Measurements from ENCODE around the gene PDK1.
"Not testable (repeated sequence)": the region's sequence is repeated elsewhere in the genome, so short reads cannot be mapped to it uniquely, and the experiment has no call there.

PDK1 gene

DNA sequence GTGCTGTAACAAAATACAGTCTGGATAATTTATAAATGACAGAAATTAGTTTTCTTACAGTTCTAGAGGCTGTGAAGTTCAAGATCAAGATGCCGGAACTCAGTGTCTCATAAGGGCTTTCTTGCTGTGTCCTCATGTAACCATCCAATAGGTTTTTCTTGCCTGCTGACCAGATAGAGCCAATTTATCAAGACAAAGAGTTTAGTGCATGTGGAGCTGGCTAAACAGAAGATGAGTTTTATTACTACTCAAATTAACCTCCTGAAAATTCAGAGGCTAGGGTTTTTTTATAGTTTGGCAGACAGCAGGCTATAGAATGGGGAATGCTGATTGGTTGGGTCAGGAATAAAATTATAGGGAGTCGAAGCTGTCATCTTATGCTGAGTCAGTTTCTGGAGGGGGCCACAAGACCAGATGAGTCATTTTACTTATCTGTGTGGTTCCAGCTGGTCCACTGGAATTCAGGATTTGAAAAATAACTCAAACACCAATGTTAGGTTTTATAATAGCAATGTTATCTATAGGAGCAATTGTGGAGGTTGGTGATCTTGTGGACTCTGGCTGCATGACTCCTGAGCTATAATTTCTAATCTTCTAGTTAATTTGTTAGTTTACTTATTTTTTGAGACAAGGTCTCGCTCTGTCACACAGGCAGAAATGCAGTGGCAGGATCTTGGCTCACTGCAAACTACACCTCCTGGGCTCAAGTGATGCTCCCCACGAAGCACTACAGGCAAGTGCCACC lies 3.2 kb upstream of the PDK1 start:
- DNase-seq (ENCODE audit: low read depth in 2 of 2), result no peak

DNA sequence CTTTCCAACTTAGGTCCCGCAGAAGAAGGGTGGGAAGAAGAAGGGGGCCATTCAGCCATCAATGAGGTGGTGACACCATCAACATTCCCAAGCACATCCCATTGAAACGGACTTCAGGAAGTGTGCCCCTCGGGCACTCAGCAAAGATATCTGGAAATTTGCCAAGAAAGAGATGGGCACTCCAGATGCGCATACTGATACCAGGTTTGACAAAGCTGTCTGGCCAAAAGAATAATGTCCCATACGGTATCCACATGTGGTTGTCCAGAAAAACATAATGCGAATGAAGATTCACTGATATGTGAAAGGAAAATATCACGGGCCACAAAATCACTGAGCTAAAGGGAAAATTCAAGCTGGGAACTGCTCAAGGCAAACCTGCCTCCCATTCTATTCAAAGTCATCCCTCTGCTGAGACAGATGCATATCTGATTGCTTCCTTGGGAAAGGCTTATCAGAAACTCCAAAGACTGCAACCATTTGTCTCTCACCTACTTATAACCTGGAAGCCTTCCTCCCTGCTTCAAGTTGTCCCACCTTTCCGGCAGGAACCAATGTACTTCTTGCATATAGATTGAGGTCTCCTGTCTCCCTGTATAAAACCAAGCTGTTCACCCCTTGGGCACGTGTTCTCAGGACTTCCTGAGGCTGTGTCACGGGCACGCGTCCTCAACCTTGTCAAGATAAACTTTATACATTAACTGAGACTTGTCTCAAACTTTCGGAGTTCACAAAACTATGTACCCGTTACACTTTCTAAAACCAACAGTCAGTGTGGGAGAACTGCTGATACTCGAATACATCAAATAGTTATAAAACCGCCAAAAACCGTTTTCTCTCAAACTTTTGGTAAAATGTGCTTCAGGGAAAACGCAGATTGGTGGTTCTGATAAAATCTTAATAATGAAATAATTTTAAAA lies 1.3 kb upstream of the PDK1 start:
- DNase-seq (ENCODE audit: low read depth in 2 of 2), result no peak

DNA sequence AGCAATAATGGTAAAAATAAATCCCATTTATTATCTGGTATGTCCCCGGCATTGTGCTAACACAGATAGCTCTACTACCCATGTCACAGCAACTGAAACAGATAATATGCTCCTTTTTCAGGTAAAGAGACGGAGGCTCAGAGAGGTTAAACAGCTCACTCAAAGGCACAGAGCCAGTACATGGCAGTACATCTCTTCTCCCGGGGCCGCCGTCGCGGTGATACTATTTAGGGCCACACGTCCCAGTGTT lies 693 bp upstream of the PDK1 start:
- DNase-seq (ENCODE audit: low read depth in 2 of 2), result no peak

DNA sequence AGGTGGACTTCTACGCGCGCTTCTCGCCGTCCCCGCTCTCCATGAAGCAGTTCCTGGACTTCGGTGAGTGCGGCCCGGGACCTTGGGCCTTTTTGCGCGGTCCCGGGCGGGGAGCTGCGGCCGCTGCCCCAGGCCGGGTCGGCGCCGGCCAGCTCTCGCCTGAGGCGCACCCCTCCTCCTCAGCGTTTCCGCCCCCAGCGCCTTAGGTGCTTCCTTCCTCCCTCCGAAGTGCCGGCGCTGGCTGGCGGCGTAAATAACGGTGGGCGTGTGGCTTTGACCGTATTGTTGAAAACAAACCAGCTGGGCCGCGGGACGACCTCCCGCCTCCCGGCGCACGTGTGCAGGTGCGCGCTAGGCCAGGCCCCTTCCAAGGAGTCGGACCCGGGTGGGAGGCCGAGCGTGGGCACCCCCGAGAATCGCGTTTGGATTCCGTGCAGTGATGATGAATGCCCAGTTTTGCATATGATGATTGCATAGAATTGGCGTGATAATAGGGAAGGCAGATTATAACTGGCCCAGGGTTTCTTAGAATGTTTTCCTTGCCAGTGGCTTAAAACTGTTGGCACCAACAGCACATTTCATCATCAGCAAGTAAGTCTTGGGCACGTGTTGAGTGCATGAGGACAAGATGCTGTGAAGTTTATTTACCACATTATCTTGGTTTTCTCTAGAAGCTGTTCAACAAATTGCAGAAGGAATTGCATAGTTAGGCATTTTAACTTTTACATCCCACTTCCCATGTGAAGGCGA lies 569 bp downstream of the PDK1 start:
- peak; percentile 34 to 51 for DNase-seq (ENCODE audit: low read depth in 2 of 2)

DNA sequence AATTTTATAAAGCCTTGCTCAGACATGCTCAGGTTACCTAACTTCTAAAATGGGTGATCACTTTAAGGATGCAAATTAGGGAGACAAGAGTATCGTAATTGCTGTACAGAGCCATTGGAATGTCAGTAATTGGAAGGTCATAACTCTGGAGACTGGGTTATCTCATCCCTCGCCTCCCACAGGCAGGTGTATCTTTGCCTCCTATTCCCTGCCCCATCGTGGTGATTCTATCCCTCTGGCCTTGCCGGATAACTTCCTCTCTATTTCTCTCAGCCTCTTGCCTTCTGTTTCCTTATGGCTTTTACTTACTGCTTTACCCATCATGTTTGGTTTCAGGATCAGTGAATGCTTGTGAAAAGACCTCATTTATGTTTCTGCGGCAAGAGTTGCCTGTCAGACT lies 2.5 kb downstream of the PDK1 start:
- no peak for DNase-seq (ENCODE audit: low read depth in 2 of 2)

DNA sequence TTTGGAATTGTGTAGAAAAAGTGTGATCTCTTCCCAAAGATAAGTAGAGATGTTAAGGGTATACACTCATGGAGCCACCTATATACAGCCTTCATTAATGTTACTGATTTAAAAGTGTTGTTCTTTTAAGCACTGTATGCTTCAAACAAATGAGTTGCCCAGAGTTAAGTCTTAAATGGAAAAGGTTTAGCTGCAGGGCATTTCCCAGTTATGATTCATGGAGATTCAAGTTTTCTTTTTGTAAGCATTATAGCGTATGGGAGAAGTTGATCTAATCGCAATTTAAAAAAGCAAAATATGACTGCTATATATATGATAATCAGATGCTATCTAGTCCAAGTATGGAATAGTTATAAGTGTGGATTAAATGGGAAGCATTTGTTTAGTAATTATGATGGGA lies 4.8 kb downstream of the PDK1 start:
- no peak for DNase-seq (ENCODE audit: low read depth in 2 of 2)

DNA sequence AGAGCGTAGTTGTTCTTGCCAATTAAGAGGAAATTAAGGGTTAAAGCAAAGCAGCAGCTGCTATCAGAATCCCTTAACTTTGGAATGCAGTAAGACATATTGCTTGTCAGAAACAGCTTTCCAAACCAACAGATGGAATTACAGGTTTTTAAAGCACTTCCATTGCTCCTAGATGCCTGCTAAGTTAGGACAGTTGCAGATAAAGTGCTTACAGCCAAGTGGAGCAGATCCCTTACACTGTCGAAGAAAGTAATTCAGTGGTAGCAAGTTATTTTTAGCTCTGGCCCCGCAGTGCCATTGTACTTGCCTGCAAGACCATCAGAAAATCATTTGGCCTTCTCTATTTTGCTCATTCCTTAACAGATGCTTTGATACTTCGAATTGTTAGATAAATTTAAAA lies 5.4 kb downstream of the PDK1 start:
- no peak for DNase-seq (ENCODE audit: low read depth in 2 of 2)

DNA sequence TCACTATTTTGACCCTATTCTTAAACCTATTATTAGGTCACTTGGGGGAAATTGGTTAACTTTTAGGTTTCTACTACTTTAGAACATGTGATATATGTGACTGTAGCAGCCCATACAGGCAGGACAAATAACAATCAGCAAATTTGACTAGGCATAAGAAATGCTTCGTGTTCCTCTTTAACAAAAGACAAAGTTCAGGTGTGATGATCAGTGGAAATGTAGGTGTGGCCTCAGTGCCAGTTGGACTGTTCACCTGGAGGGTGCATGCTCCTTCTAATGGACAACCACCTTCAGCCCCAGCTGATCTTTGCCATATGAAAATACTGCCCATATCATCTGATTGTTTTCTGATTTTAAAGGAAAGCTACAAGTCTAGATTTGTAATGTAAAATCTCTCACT lies 6.4 kb downstream of the PDK1 start:
- DNase-seq (ENCODE audit: low read depth in 2 of 2), result no peak

DNA sequence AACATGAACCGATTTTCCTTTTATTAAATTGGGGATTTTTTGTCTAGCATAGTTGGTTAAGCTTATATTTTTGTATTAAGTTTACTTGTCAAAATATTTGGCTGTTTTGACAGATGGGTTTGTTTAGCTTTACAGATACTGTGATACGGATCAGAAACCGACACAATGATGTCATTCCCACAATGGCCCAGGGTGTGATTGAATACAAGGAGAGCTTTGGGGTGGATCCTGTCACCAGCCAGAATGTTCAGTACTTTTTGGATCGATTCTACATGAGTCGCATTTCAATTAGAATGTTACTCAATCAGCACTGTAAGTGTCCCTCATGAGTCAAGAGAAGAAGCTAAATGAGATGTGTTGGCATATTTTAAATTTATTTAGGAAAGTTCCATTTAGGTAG lies 8.5 kb downstream of the PDK1 start:
- DNase-seq (ENCODE audit: low read depth in 2 of 2), result no peak

DNA sequence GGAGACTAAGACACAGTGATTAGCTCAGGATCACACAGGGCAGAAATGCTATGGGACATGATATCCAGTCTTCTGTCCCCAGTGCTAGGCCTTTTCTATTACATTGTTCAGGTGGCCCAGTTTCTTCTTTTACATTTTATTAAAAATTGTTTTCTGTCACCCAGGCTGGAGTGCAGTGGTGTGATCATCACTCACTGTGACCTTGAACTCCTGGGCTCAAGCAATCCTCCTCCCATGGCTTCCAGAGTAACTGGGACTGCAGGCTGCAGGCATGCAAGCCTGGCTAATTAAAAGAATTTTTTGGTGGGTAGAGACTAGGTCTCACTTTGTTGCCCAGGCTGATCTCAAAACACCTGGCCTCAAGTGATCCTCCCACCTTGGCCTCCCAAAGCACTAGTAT lies 15.4 kb downstream of the PDK1 start:
- no peak for DNase-seq (ENCODE audit: low read depth in 2 of 2)

DNA sequence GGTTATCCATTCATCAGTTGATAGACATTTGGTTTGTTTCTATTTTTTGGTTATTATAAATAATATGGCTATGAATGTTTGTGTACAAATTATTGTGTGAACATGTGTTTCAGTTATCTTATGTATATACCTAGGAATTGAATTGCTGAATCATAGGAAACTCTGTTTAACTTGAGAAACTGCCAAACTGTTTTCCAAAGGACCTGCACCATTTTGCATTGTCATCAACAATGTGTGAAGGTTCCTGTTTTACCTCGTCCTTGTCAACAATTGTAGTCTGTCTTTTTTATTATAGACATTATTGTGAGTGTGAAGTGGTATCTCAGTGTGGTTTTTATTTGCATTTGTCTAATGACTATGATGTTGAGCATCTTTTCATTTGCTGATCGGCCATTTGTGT lies 17.1 kb downstream of the PDK1 start:
- no peak for DNase-seq (ENCODE audit: low read depth in 2 of 2)

DNA sequence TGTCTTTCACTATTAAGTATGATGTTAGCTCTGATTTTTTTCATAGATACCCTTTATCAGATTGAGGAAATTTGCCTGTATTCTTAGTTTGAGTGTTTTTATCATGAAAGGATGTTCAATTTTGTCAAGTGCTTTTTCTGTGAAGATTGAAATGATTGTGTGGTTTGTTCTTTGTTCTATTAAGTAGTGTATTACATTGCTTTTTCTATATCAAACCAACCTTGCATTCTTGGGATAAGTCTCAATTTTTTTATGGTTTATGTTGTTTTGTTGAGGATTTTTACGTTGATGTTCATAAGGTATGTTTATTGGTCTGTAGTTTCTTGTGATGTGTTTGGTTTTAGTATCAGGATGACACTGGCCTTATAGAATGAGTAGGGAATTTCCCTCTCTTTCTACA lies 19.1 kb downstream of the PDK1 start:
- no peak for DNase-seq (ENCODE audit: low read depth in 2 of 2)

DNA sequence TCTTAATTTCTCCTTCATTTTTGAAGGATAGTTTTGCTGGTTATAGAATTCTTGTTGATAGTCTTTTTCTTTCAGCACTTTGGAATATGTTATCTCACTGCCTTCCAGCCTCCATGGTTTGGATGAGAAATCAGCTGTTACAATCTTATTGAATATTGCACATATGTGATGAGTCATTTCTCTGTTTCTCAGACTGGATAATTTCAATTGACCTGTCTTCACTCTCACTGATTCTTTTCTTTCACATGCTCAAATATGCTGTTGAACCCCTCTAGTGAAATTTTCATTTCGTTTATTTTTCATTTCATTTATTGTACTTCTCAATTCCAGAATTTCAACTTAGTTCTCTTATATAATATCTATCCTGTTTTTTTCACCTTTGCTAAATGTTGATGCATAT lies 22.2 kb downstream of the PDK1 start:
- DNase-seq (ENCODE audit: low read depth in 2 of 2), result no peak

DNA sequence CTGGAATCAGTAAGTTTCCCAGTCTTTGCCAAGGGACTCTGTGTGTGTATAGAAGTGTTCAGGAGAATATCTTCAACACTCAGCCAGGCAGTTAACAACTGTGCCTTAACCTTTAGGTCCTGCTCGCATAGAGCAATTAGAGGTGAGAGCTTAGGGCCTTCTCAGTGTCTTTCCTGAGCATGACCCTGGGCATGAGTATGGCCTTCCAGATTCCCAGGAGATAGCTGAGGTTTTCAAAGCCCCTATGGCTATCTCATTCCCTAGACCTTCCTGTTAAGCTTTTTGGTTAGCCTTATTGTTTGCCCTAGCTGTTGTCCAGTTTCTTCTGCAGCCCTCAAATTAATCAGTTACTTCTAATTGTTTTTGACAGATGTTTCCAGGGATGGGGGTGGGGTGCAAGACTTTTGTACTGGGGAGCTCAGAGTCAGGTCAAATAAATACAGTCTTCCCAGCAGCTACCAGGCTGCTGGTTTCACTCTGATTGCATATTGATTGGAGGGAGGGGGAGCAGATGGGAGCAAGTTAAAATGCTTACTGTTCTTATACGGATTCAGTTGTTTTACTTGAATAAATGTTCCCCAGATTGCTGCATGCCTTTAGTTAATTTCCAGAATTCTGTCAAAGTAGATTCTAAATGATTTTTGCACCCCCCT lies 23.1 kb downstream of the PDK1 start:
- no peak for DNase-seq (ENCODE audit: low read depth in 2 of 2)

DNA sequence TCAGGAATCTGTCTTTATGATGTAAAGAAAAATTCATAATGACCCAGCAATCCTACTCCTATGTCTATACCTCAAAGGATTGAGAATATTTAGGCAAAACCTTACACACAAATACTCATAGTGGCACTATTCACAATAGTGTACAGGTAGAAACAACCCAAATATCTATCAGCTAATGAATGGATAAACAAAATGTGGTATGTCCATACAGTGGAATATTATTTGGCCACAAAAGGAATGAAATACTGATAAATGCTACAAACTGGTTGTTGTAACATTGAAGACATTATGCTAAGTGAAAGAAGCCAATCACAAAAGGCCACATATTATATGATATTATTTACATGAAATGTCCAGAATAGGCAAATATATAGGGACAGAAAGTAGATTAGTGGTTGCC lies 24.7 kb downstream of the PDK1 start:
- DNase-seq (ENCODE audit: low read depth in 2 of 2), result no peak

DNA sequence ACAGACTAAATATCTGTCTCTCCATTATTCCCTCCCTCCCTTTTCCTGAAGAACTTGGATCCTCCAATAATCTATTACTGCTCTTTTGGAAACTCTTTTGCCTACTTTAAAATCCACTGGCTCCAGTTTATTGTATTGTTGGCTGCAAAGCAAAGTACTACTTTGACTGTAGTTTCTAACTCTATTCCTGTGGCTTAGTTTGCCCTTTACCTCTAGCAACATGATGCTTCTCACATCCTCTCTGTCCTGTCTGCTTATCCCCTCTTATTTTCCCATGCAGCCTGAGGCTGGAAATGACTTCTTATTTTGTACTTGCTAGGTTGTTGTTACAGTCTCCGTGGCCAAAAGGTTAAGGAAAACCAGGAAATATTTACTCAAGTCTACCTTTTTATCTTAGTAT lies 26.8 kb downstream of the PDK1 start:
- no peak for DNase-seq (ENCODE audit: low read depth in 2 of 2)

DNA sequence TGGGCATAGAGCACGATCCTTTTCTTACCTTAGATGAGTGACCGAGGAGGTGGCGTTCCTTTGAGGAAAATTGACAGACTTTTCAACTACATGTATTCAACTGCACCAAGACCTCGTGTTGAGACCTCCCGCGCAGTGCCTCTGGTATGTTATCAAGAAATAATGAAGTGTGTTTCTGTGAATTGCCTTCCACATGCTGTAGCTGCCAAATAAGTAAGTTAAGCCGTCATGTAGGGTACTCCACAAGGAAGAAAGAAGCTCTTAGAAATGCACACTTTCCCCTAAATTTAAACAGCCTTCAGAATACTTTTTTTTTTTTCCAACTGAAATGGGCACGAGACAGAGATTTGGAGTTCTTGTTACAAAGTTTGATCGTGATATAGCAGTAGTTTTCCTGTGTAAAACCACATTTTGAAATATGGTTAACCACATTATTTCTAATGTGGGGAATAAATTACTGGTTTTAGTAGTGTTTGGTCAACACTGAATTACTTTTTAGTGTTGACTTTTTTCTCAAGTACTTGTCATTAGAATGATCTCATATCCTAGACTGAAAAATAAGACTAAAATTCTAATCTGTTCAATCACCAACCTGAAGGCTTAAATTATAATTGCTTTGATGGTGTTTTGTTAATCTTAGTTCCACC lies 30.5 kb downstream of the PDK1 start:
- DNase-seq (ENCODE audit: low read depth in 2 of 2), result no peak

DNA sequence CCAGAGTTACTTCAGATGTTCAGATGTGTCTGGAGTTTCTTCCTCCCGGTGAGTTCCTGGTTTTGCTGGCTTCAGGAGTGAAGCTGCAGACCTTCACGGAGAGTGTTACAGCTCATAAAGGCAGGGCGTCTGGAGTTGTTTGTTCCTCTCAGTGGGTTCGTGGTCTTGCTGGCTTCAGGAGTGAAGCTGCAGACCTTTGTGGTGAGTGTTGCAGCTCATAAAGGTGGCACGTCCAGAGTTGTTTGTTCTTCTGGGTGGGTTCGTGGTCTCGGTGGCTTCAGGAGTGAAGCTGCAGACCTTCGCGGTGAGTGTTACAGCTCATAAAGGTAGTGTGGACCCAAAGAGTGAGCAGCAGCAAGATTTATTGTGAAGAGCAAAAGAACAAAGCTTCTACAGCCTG lies 31.3 kb downstream of the PDK1 start:
- DNase-seq (ENCODE audit: low read depth in 2 of 2), result not testable (repeated sequence)

DNA sequence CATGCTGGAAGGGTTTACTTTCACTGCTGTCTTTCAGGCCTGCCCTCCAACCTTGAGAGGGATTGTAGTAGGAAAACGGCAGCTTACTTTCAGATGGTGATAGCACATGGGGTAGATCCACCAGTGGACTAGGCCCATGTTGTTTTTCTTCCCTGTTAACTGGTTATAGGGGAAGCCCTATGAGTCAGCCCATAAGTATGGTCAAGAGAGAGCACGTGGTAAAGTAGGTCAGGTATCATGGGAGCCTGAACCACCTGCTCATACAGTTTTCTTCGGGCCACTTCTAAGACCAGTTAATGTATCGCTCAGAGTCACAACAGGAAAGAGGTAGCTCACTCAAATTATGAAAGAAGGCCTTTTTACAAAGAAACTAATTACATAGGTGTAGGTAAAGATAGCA lies 33.0 kb downstream of the PDK1 start:
- DNase-seq (ENCODE audit: low read depth in 2 of 2), result no peak

DNA sequence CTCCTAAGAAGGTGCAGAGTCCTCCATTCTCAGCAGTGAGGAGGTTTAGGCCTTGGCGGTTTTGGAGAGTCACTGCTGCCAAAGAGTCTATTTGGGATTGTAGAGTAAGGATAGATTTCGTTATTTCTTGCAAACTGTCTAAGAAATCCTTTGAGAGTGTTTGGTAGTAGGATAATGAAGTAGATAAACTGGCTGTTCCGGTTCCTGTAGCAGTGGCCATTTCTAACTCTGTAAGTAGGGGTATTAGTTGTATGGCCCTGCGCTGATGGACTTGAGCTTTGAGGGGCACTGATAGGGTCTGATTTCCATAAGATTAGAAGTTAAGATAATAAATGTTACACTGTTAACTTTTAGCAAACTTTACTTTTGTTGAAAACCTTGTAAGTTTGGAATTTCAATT lies 35.5 kb downstream of the PDK1 start:
- DNase-seq (ENCODE audit: low read depth in 2 of 2), result not testable (repeated sequence)

DNA sequence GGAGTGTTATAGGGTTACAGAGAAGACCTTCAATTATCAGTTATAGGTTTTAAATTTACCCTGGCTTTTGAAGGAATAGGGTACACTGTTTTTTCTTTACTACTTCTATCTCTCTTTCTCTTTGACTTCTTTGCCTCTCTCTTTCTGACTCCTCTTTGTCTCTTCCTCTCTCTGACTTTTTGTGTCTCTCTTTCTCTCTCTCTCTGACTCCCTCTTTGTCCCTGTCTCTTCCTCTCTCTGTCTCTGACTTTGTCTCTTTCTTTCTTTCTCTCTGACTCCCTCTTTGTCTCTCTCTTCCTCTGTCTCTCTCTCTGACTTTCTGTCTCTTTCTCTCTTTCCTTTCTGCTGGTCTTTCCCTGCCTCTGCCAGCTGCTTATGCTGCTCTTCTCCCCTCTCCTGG lies 36.3 kb downstream of the PDK1 start:
- not testable (repeated sequence) for DNase-seq (ENCODE audit: low read depth in 2 of 2)

DNA sequence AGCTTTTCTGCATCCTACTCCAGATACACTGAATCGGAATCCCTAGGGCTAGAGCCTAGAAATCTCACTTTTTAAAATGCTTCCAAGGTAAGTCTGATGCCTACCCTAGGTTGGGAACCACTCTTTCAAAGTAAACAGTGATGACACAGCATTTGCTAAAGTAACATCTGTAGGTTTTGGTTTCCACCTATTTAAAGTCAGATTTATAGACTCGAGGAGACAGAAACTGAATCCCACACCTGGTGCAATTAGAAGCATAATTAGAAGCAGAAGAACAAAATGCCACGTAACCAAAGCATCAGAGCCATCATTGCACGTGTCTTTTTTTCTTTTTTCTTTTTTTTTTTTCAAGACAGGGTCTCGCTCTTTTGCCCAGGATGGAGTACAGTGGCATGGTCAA lies 40.9 kb downstream of the PDK1 start:
- DNase-seq (ENCODE audit: low read depth in 2 of 2), result no peak

All from activated CD4-positive, alpha-beta T cell treated with anti-CD3 and anti-CD28 coated beads for 24 hours (primary cell).